Neural cell (in vitro differentiated cells): Measurements from ENCODE around the gene ROR2.
"Not testable (repeated sequence)": the region's sequence is repeated elsewhere in the genome, so short reads cannot be mapped to it uniquely, and the experiment has no call there.

Source experiments
- CTCF ChIP-seq: fragments of 450-650 bp; IDR thresholded peaks from 2 replicates; pipeline ENCODE4 v1.5.1; 2014; ENCODE audit warnings: antibody characterized with exemption, mild to moderate bottlenecking, moderate library complexity; ENCODE audit not compliant: poor library complexity, severe bottlenecking
- EZH2 ChIP-seq: fragments of 200-600, 300-800 bp; shearing (Covaris generic), sonication (generic); IDR thresholded peaks from 2 replicates; pipeline ENCODE4 v1.6.1; 2014; ENCODE audit warnings: antibody characterized with exemption, low read length, borderline replicate concordance, mild to moderate bottlenecking; ENCODE audit not compliant: insufficient read depth, poor library complexity, severe bottlenecking
- MXI1 ChIP-seq: fragments of 450-650 bp; conservative IDR thresholded peaks from 2 replicates; pipeline ENCODE4 v1.6.1; 2014; ENCODE audit warnings: antibody characterized with exemption, mild to moderate bottlenecking; ENCODE audit not compliant: poor library complexity, severe bottlenecking
- POLR2AphosphoS5 ChIP-seq: IDR thresholded peaks from 2 replicates; pipeline ENCODE4 v1.6.1; 2012
- RAD21 ChIP-seq: fragments of 450-650 bp; conservative IDR thresholded peaks from 2 replicates; pipeline ENCODE4 v1.6.1; 2014; ENCODE audit warnings: antibody characterized with exemption, mild to moderate bottlenecking, moderate library complexity
- TAF1 ChIP-seq: IDR thresholded peaks from 2 replicates; pipeline ENCODE4 v1.6.1; 2012; ENCODE audit warnings: low read depth

GRCh38 chr9:91793371-91793770, 156.7 kb downstream of the ROR2 start:
- TF ChIP-seq POLR2AphosphoS5, TAF1, CTCF, MXI1, RAD21, EZH2: not testable (repeated sequence)
